ENCODE data around the gene GNG13.

GNG13 gene

DNA sequence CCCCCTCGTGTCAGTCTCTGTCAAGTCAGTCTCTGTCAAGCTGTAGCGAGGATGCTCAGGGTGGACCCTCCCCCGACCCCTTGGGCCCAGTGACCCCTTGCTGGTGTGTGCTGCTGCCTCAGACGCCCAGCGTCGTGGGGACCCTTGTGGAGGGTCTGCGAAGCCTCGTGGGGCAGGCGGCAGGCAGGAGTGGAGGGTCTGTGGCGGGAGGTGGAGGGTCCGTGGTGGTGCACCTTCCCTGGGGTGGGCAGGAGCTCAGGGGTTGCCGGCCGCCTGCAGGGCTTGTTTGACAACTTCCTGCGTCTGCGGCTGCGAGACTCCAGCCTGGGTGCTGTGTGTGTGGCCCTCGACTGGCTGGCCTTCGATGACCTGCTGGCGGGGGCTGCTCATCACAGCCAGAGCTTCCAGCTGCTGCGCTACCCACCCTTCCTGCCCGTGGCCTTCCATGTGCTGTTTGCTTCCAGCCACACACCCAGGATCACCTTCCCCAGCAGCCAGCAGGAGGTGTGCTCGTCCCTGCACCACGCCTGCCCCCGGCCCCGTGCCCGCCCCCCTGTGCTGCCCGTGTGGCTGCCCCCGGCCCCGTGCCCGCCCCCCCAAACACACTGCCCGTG, 5.6 kb downstream of the GNG13 start:
- DNase-seq (ENCODE audit: low spot score) = no peak

DNA sequence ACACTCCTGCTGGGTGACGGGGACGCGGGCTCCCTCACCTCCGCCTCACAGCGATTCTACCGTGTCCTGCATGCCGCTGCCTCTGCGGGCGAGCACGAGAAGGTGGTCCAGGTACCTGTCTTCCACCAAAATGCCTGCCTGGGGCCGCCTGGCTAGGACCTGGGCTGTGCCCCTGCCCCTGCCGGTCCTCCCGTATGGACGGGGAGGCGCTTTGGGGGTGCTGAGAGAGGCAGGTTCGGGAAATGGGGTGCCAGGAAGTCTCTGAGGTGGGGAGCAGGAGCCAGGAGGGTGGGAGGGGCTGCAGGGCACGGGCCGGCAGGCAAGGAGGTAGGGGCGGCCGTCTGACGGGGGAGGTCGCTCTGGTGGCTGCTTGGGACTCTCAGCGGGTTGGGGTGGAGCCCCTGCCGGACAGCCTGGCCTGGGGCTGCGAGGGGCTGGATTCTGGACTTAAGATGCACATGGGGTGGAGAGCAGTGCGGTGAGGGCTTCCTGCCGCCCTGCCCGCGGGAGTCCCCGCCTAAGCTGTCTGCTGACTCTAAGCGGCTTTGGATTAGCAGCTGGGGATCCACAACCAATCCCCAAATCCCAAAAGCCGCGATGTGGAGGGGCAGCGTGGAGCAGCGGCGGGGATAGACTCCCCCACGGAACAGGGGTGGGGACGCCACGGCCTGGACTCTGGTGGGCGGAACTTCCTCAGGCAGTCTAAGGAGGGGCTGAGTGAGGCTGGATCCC, 6.3 kb downstream of the GNG13 start:
- DNase-seq (ENCODE audit: low spot score) = no peak

DNA sequence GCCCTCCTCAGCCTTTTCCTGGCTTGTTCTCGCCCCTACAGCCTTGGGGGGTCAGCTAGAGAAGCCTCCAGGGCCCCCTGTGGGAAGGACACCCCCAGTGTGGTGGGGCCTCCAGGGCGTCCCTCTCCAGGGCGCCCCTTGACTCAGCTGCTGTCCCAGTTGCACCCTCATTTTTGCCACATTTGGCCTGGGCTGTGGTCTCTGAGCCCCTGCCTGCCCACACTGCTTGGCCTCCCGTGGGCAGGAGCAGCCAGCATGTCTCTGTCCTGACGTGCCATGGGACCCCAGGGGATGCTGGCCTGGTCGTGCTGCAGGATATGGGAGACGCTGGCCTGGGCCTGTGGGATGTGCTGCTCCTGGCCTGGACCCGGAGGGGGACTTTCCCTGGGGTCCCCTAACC, 7.1 kb downstream of the GNG13 start:
- DNase-seq (ENCODE audit: low spot score) = no peak

DNA sequence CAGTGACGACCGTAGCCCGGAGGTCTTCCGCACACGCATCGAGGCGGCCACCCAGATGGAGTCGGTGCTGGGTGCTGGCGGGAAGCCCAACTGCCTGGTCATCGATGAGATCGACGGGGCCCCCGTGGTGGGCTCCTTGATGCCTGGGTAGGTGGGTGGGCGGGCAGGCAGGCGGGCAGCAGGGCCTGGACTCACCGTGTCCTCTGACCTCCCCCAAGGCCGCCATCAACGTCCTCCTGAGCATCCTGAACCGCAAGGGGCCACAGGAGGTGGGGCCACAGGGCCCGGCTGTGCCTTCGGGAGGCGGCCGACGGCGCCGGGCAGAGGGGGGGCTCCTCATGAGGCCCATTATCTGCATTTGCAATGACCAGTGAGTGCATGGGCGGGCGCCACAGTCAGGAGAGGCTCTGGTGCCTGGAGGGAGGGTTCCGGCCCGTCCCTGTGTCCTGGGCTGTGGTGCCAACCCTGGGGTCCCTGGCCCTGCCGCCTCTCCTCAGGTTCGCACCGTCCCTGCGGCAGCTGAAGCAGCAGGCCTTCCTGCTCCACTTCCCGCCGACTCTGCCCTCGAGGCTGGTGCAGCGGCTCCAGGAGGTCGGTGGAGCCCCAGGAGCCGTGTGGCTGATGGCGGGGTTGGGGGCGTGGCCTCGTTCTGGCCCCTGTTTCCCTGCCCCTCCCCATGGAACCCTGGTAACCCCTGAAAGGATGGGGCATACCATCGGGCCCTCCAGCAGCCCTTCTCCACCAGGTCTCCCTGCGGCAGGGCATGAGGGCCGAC, 8.1 kb downstream of the GNG13 start:
- DNase-seq (ENCODE audit: low spot score) = no peak

DNA sequence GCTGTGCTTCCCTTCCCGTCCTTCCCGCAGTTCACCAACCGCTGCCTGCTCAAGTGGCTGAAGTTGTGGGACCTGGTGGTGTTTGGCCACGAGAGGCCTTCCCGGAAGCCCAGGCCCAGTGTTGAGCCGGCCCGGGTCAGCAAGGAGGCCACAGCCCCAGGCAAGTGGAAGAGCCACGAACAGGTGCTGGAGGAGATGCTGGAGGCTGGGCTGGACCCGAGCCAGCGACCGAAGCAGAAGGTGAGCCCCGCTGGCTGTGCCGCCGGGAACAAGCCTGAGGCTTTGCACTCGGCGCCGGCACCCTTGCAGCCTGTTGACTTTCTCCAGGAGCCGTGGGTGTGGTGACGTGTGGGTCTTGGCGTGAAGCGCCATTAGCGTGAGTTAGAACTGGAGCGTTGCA, 9.4 kb downstream of the GNG13 start:
- no peak for DNase-seq (ENCODE audit: low spot score)

DNA sequence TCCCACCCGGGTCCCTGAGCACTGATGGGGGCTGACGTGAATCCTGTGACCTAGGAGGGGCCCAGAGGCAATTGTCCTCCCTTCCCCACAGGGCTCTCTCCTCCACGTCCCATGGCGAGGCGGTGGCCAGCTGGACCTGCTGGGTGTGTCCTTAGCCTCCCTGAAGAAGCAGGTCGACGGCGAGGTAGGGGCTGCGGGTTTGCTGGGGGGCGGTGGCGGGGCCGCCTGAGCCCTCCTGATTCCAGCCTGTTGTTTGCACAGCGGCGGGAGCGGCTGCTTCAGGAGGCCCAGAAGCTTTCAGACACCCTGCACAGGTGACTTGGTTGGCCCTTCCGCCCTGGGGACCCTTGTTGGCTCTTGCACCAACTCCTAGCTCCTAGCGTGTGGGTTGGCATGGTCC, 10.4 kb downstream of the GNG13 start:
- no peak for DNase-seq (ENCODE audit: low spot score)

DNA sequence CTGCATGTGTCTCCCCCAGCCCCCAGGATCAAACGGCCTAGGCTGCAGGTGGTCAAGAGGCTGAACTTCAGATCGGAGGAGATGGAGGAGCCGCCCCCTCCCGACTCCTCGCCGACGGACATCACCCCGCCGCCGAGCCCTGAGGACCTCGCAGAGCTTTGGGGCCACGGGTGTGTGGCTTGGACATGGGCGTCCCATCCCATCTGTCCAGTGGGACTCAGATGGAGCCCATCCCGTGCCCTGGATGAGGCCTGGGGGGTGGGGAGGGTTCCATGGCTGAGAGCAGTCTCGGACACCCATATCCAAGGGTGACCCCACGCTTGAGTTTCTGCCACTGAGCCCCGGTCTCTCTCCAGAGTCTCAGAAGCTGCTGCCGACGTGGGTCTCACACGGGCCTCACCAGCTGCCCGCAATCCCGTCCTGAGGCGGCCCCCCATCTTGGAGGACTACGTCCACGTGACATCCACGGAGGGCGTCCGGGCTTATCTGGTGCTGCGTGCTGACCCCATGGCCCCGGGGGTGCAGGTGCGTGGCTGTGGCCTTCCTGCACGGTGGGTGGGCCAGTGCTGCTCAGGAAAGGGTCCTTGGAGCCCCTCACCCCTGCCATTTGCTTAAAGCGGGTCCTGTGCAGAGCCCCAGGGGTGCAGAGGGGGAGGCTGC, 11.2 kb downstream of the GNG13 start:
- no peak for DNase-seq (ENCODE audit: low spot score)

DNA sequence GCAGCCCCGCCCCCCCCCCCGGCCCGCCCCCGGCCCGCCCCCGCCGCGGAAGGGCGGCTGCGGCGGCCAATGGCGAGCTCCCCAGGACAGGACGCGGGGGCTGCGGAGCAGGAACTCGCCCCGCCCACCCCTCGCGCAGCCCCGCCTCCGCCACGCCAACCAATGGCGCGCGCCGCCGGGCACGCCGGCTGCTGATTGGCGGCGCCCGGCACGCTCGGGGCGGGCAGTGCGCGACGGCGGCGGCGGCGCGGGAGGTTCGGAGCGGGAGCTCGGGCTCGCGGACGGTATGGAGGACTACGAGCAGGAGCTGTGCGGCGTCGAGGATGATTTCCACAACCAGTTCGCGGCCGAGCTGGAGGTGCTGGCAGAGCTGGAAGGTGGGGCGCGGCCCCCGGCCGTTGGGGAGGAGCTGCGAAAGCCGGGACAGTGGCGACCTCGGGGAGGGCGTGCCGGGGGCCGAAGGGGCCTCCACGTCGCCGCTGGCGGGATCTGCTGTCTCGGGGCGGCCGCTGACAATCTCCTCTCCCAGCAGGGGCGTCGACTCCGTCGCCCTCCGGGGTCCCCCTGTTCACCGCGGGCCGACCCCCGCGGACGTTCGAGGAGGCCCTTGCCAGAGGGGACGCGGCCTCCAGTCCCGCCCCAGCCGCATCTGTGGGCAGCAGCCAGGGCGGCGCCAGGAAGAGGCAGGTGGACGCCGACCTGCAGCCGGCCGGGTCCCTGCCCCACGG, 12.0 kb downstream of the GNG13 start, which contains the start of gene CHTF18:
Gene CHTF18, plus strand, starts transcription at position 222 of the 728 bp plus-strand sequence. Its CDS starts 65 bp downstream, at position 287.
- peak; percentile 86 for DNase-seq (ENCODE audit: low spot score)

DNA sequence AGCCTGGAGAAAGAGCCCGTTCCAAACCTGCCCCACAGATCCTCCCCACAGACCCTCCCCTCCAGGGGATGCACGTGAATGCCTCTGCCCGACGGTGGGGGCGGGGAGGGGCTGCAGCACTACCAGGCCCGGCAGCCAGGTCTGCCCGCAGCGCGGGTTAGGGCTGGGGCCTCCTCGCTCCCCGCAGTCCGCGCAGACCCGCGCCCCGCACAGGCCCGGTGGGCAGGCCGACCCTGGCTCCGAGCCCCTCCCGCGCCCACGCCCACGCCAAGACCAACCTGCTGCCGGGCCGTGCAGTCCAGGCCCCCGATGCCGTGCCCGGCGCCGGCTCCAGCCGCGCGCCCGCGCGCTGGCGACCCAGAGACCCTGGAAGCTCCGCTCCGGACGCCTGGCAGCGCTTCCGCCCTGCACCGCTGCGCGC, 12.5 kb downstream of the GNG13 start, which contains the start of gene RPUSD1:
Gene RPUSD1, minus strand, starts transcription at position 404 of the 421 bp plus-strand sequence. CDS start 644 bp downstream, outside the sequence.
- no peak for DNase-seq (ENCODE audit: low spot score)

DNA sequence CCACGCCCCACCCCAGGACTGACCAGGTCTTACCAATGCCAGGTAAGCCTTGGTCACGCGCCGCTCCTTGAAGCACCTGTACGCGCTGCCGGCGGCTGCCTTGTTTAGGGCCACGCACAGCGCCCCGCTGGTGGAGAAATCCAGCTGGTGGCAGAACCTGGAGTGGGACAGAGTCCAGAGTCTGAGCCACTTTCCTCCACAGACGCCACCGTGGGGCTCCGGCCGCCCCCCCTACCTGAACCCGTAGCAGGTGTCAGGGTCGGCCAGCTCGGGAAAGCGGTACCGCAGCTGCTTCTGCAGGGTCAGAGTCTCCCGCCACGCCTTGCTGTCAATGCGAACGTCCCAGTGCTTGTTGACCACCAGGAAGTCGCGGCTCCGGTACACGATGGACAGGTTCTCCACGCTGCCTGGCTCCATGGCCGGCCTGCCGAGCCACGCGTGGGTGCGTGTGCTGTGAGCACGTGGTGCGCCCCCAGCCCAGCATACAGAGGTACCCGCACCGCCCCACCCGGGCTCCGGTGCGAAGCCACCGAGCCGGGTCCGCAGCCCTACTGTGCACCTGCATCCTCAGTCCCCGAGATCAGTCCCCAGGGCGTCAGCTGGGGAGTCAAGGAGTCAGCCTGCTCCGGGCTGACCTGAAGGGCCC, 13.1 kb downstream of the GNG13 start:
- DNase-seq (ENCODE audit: low spot score) = no peak

DNA sequence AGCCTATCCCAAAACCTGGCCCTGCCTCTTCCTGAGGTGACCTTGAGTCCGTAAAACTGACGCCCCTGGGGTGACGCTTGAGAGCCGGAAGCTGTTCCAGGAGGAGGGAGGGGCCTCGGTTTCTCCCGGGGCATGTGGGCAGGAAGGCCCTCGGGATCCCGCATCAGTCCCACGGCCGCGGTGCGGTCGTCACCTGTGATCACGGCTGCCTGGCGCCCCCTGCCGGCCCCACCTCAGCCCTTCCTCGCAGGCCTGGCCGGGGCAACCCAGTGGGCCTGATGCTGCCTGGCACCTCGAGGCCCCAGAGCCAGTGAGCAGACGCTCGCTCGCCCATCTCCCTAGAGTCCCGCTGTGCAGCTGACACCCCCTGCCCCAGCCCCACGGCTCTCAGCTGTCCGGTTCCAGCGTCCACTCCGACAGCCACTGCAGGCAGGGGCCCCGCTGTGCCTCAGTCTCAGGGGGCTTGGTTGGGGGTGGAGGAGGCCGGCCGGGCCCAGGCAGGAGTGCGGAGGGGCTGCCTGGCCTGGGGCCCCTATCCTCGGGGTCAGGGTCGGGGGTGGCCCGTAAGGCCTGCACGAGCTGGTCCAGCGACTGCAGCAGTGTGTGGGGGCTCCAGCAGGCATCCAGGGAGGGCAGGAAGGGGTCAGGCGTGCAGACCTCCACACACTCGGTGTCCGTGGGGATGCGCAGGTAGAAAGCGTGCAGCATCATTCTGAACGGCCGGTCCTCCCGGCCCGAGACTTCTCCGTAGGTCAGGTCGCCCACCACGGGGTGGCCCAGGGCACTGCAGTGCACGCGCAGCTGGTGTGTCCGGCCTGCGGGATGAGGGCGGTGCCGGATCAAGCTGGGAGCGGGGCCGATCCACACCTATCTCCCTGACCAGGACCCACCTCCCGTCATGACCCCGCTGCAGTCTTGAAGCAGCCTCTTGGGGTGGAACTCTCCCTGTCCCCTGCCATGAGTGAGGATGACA, 14.7 kb downstream of the GNG13 start:
- DNase-seq (ENCODE audit: low spot score) = peak; percentile 65

DNA sequence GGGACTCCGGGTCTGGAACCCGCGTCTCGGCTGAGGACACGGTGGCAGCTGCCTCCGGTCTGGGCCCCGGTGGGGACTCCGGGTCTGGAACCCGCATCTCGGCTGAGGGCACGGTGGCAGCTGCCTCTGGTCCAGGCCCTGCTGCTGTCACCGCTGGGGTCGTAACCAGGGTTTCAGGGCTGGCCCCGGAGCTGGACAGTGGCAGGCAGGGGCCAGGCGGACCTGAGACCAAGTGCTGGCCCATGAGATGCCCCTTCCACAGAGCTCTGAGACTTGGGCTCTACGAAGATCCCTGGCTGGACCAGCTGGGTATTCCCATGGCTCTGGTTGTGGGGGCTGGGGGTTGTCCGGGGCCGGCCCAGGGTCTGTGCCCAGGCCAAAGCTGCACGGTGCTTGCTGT, 16.1 kb downstream of the GNG13 start:
- no peak for DNase-seq (ENCODE audit: low spot score)

DNA sequence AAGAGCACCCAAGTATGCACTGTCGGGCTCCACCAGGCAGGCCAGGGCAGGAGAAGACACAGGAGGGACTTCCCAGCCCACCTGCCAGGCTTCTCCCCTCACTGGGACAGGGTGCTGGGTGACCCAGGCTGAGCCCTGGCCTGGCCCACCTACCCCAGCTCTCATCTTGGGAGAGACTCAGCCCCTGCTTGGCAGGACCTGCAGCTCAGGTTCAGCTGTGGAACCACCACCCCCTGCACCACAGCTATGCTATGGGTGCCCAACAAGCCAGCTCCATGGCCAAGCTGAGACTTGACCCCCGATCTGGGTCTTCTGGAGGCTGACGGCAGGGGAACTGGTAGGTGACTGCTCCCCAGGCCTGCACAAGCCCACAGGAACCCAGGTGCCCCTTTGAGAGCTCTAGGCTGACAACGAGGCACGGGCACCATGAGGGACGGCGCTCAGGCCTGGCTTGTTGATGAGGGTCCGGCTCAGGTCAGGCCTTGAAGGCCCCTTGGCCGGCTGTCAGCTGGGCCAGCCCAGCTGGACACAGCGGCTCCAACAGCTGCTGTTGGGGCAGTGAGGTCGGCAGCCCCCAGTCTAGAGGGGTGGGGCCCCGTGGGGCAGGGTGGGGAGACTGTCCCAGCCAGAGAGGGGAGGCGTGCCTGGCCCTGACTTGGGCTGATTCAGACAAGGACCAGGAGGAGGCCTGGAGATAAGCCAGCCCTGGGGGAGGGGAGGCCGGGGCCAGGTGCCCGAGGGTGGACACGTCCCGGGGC, 17.0 kb downstream of the GNG13 start:
- no peak for DNase-seq (ENCODE audit: low spot score)

DNA sequence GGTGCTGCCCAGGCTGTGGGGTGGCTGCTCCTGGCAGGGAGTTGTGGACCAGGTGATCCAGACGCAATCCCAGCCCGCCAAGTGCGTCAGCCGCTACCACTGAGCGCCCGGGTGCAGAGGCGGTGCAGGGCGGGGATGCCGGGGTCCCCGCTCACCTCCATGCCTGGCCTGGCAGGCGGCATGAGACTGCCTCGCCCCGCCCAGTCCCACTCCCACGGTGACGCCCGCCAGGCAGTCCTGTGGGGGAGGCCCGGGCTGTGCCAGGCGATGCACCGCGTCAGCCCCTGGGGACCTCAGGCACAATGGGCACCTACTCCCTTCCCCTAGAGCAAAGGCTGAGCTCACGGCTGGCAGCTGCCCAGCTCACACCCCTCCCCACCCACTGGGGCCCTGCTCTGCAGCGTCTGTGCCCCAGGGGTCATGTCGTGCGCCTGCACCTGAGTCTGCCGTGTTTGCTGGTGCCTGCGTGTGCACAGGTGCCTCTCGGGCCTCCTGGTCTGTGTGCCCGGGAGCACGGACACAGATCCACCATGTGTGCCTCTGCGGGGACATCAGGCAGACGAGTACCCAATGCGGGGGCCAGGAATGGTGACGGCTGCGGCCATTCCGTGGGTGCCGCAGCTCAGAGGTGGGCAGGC, 17.6 kb downstream of the GNG13 start:
- no peak for DNase-seq (ENCODE audit: low spot score)

DNA sequence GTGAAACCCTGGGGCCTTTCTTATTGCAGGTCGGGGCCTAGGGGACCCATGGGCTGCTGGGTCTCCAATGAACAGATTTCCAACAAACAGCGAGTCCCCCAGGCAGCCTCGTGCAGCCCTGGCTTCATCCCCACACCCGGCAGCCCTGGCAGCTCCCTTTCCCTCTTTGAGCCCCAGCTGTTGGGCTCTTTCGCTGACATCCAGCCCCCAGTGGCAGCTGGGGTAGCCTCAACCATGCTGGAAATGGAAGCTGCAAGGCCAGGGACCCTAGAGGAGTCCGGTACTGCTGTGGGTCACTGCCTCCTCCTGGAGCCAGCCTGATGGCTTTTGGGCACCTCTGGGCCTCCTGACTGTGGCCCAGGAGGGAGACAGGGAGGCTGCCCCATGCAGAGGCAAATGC, 18.3 kb downstream of the GNG13 start:
- DNase-seq (ENCODE audit: low spot score) = no peak

DNA sequence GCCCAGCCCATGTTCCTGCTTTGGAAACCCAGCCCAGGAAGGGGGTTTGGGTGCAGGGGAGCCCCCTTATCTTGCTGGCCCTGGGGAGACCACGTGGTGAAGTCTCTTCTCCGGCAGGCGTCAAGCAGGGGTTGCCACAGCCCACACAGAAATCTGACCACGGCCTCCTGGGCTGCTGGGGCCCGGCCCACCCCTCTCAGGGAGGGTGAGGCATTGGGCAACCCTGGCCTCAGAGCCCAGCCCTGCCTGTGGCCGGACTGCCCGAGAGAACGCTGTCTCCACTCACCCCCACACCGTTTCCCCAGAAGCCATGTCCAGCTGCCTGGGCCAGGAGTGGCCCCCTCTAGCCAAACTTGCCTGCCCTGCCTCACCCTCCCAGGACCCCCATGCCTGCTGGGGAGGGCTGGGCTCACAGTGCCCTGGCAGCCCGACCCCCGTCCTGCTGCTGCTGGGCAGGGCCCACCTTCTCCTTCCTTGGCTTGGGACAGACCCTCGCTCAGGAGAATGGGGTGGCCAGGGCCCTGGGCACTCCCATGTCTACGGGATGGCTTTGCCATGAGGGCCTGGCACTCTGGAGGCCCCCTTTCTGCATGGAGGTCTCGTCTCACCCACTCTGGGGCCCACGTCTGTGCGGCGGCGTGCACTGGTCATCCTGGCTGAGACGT, 19.1 kb downstream of the GNG13 start:
- no peak for DNase-seq (ENCODE audit: low spot score)

DNA sequence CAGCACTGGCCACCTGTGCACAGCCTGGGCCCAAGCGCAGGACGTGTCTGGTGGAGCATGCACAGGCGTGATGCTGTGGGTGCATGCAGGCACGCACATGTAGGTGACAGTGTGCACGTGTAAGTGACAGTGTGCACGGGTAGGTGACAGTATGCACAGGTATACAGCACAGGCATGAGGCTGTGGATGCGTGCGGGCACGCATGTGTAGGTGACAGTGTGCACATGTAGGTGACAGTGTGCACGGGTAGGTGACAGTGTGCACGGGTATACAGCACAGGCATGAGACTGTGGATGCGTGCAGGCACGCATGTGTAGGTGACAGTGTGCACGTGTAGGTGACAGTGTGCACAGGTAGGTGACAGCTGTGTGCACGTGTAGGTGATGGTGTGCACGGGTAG, 20.2 kb downstream of the GNG13 start:
- no peak for DNase-seq (ENCODE audit: low spot score)

DNA sequence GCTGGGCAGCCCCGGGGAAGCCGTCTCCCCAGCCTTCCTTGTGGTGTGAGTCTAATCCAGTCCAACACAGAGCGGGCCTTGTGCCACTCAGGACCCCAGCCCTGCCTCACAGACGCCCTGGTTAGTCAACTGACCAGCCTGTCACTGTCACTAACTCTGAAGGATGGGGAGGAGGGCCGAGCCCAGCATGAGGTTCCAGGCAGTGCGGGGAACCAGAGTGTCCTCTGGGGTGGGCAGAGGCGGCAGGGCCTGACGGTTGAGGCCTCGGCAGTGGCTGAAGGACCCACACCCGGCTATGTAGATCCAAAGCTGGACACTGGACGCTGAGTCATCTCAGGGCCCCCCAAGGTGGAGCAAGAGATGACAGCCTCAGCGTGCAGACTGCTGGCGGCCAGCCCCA, 21.0 kb downstream of the GNG13 start:
- DNase-seq (ENCODE audit: low spot score) = no peak

Data from SK-N-DZ (cell line).